ENCODE measurements around the gene OR6S1. TPM values are rescaled to one million over a fixed set of nuclear protein-coding genes. Genes with fewer than 3 reads are reported as not detected.
A peak's percentile ranks its signal among the peaks of the same experiment; 100 is the strongest.
"Not testable (repeated sequence)": the region's sequence is repeated elsewhere in the genome, so short reads cannot be mapped to it uniquely, and the experiment has no call there.

The OR6S1 gene
- total RNA-seq, 1 donor from 2014 or later, result not detected

DNA sequence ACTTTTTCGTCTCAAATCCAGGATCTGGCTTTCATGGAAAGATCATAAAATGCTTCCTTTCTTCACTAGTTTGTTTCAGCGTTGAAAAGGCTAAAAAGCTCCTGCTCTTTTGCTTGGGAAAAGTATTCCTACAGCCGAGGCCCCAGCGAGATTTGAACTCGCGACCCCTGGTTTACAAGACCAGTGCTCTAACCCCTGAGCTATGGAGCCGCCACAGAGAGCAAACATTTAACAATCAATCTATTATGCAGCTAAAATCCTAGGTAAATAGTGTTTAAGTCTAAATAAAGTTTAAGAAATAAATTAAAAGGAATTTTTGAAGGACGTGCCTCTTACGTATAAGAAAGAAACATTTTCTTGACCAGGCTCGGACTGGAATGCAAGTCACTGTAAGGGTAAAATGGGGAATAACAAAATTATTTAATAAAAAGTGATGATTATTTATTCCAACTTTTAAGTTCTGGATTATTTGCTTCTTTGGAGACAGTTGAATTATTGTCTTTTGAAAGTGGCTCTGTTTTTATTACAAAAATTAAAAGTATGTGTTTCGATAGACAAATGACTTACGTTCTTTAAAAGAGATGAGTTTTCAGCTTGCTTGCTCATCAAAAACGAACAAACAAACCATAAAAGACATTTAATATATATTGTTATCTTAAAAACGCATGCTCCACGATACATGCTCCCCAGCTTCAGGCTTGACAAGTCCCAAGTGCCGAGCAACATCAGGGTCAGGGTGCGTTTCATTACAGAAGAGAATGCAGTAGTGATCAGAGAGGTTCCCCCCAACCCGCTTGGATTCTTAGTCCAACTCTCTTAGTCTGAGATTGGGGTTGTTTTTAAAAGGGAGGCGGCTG, 10.2 kb downstream of the OR6S1 start:
- DNase-seq, result peak; percentile 82
- intact Hi-C loops (cut with micrococcal nuclease), result loop anchor here (5.0 kb wide), 1 partner anchor 341 kb away; no protein-coding TSS in a partner anchor
- H3K36me3 Mint-ChIP-seq (ENCODE audit: low read depth), result peaks cover 4% of the 10 kb centered on the region
- H3K4me1 Mint-ChIP-seq, result peaks cover 49% of the 10 kb centered on the region
- H3K27ac Mint-ChIP-seq, result peak overlapping the region; percentile 81
- peak overlapping the region; percentile 88 for H3K4me3 Mint-ChIP-seq
- H3K9me3 Mint-ChIP-seq, result peaks cover 7% of the 10 kb centered on the region
- peaks cover 82% of the 10 kb centered on the region for H3K27me3 Mint-ChIP-seq

DNA sequence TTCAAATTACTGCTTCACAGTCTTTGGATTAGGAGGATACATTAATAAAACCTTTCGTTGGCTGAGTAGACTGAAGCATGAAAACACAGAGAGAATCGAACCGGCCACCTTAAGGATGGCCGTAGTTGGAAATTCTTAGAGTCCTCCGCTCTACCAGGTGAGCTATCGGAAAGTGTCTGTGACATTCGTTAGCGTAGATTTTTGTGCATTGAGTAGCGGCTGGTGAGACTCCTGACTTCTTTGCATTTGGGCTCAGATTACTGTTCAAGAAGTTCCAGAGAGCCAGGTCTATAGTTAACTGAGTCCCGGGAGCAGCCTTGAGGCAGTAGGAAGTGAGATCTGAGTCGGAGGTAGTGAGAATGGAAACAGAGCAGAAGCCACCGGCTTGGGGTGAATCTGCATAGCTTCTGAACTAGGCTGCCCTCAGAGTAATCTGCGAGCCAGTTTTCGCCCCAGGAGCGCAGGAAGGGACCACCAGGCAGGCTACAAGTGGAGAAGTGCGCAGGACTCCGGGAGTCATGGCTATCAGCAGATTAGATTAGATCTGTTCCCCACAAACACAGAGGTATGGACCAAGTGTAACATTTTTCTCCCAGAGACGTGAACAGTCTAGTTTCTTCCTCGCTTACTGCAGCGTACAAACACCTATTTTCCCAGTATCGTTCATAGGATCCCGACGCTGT, 11.0 kb downstream of the OR6S1 start:
- peaks cover 4% of the 10 kb centered on the region for H3K36me3 Mint-ChIP-seq (ENCODE audit: low read depth)
- DNase-seq, result peak; percentile 76
- peaks cover 53% of the 10 kb centered on the region for H3K4me1 Mint-ChIP-seq
- H3K9me3 Mint-ChIP-seq, result peaks cover 7% of the 10 kb centered on the region
- intact Hi-C loops (cut with micrococcal nuclease), result loop anchor here (5.0 kb wide), 1 partner anchor 342 kb away; no protein-coding TSS in a partner anchor
- peak overlapping the region; percentile 87 for H3K4me3 Mint-ChIP-seq
- H3K27me3 Mint-ChIP-seq, result peaks cover 82% of the 10 kb centered on the region
- H3K27ac Mint-ChIP-seq, result peak overlapping the region; percentile 81

DNA sequence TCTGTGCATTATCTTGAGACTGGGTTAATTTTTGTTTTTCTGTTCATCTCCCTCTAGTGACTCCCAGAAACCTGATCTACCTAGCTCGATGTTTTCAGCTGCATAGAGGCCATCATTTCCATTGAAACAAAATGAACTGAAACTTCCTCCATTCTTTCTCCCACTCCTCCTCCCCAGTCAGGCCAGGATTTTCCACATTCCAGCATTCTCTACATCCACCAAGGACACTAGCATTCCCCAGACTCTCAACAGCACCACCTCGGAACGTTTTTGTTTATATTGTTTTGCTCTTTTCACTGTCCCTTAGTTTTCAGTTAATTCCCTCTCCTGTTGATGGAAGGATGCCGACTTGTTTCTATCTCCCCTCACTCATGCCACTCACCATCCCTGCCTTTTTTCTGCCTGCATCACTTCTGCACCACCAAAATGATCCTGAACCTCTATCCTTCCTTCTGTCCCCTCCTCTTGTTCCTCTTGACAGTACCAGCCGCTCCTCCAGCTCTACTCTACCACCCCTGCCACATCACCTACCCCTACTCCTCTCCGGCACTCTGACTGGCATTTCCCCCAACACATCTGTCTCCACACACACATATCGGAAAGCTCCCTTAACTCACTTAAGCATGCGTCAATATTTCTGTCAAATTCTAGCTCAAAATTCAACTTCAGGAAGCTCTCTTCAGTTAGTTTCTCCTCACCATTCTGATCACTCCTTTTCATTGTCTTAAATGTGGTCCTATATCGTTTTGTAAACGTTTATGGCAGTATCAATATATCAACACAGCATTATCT, 13.2 kb downstream of the OR6S1 start:
- Mint-ChIP-seq H3K36me3 (ENCODE audit: low read depth) (peaks cover 4% of the 10 kb centered on the region), H3K27ac (no peak overlapping the region), H3K27me3 (peaks cover 78% of the 10 kb centered on the region), H3K4me3 (peak overlapping the region; percentile 15), H3K9me3 (peaks cover 4% of the 10 kb centered on the region), H3K4me1 (peaks cover 66% of the 10 kb centered on the region)
- no peak for DNase-seq
- intact Hi-C loops (cut with micrococcal nuclease), result no loop called here

DNA sequence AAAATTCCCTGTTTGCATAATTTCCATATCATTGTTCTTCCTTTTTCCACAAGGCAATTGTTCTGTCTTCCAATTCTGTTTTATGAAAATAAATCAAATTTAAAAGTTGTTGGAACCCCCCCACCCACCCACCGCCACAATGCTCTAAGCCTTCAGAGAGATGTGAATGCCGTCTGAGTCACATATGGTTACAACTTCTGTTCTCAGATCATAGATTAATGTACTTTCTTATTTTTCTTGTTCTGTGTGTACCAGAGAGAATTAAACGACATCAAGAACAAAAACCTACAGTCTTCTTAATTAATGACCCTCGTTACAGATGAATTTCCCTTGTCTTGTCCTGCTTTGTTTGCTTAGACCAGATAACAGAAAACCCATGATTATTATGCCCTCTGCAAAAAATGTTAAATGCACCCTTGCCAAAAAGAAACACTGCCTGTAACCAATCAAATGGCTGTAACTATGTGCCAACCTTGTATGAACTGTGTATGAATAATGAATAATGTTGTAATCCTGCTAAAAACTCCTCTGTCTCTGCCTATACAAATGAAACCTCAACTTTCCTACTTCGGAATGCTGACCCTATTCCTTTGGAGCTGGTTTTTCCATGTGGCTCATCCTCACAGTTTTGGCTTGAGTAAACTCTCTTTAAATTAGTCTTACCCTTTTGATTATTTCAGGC, 14.0 kb downstream of the OR6S1 start:
- Mint-ChIP-seq H3K4me3 (peak overlapping the region; percentile 15), H3K27me3 (peaks cover 73% of the 10 kb centered on the region), H3K9me3 (peaks cover 4% of the 10 kb centered on the region), H3K36me3 (ENCODE audit: low read depth) (peaks cover 3% of the 10 kb centered on the region), H3K27ac (peak overlapping the region; percentile 21), H3K4me1 (peaks cover 65% of the 10 kb centered on the region)
- intact Hi-C loops (cut with micrococcal nuclease), result no loop called here
- DNase-seq, result no peak

DNA sequence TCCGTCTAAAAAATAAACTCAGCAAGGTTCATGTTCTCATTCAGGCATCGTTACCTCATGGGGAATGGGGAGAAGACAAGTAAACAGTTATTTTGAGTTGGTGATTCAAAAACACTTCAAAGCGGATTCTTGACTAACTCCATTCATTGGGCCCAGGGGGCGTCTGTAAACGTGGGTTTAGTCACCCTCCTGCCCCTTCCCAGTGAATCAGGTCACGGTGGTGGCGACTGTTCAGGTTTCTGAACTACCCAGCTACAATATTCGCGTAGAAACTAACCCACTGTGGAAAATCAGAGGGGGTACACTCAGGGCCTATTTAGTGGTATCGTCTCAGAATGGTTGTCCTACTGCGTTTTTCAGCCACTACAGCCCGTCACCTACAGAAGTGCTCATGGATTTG, 15.2 kb downstream of the OR6S1 start:
- peaks cover 4% of the 10 kb centered on the region for H3K9me3 Mint-ChIP-seq
- no peak overlapping the region for H3K27ac Mint-ChIP-seq
- H3K4me1 Mint-ChIP-seq, result peaks cover 58% of the 10 kb centered on the region
- H3K27me3 Mint-ChIP-seq, result peaks cover 70% of the 10 kb centered on the region
- intact Hi-C loops (cut with micrococcal nuclease), result no loop called here
- H3K4me3 Mint-ChIP-seq, result no peak overlapping the region
- peaks cover 3% of the 10 kb centered on the region for H3K36me3 Mint-ChIP-seq (ENCODE audit: low read depth)
- no peak for DNase-seq

DNA sequence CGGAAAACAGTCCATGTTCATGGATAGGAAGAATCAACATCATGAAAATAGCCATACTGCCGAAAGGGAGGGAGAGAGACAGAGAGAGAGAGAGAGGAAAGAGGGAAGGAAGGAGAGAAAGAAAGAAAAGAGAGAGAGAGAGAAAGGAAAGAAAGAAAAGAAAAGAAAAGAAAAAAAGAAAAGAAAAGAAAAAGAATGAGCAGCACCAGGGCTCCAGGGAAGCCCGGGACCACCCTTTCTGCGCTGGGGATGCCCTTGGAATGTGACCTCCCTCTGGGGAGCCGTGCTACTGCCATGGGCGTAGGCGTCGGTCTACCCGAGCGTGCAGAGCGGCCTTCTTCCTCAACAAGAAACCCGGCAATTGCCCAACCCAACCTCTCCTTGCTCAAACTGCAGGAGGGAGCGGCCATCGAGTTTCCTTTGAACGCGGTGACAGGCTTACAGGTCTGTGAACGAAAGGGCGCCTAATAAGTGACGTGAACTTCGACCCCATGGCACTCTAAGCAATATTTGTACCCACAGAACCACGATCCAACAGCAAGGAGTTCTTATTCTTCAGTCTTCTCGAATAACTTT, 16.9 kb downstream of the OR6S1 start:
- intact Hi-C loops (cut with micrococcal nuclease), result loop anchor here (1.0 kb wide), 2 partner anchors 9 to 11 kb away; no protein-coding TSS in a partner anchor
- H3K9me3 Mint-ChIP-seq, result peaks cover 4% of the 10 kb centered on the region
- peaks cover 48% of the 10 kb centered on the region for H3K4me1 Mint-ChIP-seq

DNA sequence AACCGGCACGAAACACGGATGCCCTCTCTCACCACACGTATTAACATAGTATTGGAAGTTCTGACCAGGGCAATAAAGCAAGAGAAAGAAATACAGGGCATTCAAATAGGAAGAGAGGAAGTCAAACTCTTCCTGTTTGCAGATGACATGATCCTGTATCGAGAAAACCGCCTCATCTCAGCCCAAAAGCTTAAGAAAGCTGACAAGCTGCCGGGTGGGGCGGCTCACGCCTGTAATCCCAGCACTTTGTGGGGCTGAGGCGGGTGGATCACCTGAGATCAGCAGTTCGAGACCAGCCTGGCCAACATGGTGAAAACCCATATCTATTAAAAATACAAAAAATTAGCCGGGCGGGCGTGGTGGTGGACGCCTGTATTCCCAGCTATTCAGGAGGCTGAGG, 17.7 kb downstream of the OR6S1 start:
- H3K4me3 Mint-ChIP-seq, result peak overlapping the region; percentile 80
- intact Hi-C loops (cut with micrococcal nuclease), result no loop called here
- peaks cover 52% of the 10 kb centered on the region for H3K27me3 Mint-ChIP-seq
- H3K36me3 Mint-ChIP-seq (ENCODE audit: low read depth), result peaks cover 3% of the 10 kb centered on the region
- peaks cover 48% of the 10 kb centered on the region for H3K4me1 Mint-ChIP-seq
- no peak overlapping the region for H3K27ac Mint-ChIP-seq
- no peak for DNase-seq
- peaks cover 4% of the 10 kb centered on the region for H3K9me3 Mint-ChIP-seq

More for the DNA sequence above, 16.9 kb downstream of the OR6S1 start:
- peak; percentile 81 for DNase-seq
- H3K4me3 Mint-ChIP-seq, result peak overlapping the region; percentile 80
- peak overlapping the region; percentile 83 for H3K27ac Mint-ChIP-seq
- peaks cover 56% of the 10 kb centered on the region for H3K27me3 Mint-ChIP-seq
- H3K36me3 Mint-ChIP-seq (ENCODE audit: low read depth), result peaks cover 3% of the 10 kb centered on the region

DNA sequence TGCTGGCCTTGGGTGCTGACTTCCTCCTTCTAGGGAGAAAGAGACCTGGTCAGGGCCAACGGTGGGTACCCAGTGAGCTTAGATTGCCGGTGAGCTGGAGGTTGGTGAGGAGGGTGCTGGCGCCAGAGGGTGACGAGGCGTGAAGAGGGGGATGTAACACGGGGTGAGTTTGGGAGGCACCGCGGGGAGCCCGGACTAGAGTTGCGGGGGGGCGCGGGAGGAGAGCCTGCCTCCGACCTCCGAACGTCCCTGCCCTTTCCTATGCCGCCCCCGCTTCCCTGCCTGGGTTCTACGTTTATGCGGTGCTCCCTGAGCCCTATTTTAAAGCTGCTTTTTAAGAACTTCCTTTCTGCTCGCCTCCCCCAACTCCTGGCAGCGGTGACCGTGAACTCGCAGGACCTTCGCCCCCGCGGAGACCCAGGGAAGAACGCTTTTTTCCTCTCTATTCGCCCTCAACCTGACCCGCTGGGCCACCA, 18.6 kb downstream of the OR6S1 start:
- peaks cover 49% of the 10 kb centered on the region for H3K4me1 Mint-ChIP-seq
- H3K27me3 Mint-ChIP-seq, result peaks cover 42% of the 10 kb centered on the region
- peak overlapping the region; percentile 62 for H3K4me3 Mint-ChIP-seq
- intact Hi-C loops (cut with micrococcal nuclease), result no loop called here
- no peak overlapping the region for H3K27ac Mint-ChIP-seq
- H3K36me3 Mint-ChIP-seq (ENCODE audit: low read depth), result peaks cover 3% of the 10 kb centered on the region
- no peak for DNase-seq
- peaks cover 4% of the 10 kb centered on the region for H3K9me3 Mint-ChIP-seq

DNA sequence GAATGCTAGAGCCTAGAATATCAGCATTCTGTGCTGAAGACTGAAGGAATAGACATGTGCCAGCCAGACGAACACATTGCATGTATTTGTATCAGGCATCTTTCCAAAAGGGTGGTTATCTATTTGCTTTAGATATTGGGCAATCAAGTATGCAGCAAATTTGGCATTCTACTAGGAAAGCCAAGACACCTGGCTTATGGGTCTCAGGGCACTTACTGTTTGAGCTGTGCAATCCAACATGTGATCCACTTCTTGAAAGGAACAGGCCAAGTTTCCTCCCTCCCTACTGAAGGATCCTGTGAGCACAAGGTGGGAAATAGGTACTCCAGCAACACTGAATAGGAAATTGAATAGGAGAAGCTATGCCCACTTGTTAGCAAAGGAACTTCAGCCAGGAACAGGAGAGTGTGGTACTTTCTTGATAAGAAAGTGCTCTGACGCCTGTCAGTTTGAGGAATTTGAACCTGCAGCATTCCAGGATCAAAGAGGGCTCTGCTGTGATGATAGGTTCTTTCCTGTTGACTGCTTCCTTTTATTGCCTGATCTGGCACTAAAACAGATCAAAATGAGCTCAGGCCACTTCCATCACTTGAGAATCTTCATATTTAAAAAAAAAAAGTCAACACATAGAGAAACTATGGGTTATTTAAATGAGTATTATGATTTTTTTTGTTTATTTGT, 20.6 kb downstream of the OR6S1 start:
- peaks cover 24% of the 10 kb centered on the region for H3K27me3 Mint-ChIP-seq
- H3K4me3 Mint-ChIP-seq, result no peak overlapping the region
- no peak for DNase-seq
- peaks cover 4% of the 10 kb centered on the region for H3K9me3 Mint-ChIP-seq
- peaks cover 3% of the 10 kb centered on the region for H3K36me3 Mint-ChIP-seq (ENCODE audit: low read depth)
- H3K27ac Mint-ChIP-seq, result no peak overlapping the region
- intact Hi-C loops (cut with micrococcal nuclease), result no loop called here
- peaks cover 43% of the 10 kb centered on the region for H3K4me1 Mint-ChIP-seq

DNA sequence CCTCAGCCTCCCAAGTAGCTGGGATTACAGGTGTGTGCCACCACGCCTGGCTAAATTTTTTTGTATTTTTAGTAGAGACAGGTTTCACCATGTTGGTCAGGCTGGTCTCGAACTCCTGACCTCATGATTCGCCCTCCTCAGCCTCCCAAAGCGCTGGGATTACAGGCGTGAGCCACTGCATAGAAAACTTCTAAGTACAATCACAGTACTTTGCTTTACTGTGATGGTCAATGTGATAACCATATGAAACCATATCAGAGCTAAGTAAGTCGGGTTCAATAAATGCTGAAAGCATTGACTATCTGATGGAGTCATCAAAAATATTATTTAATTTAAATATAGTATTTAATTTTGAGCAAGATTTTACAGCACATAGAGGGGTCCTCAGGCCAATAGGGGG, 21.8 kb downstream of the OR6S1 start:
- H3K36me3 Mint-ChIP-seq (ENCODE audit: low read depth); H3K4me3 Mint-ChIP-seq; DNase-seq; H3K27ac Mint-ChIP-seq; H3K9me3 Mint-ChIP-seq; intact Hi-C loops (cut with micrococcal nuclease): not testable (repeated sequence)
- peaks cover 33% of the 10 kb centered on the region for H3K4me1 Mint-ChIP-seq
- H3K27me3 Mint-ChIP-seq, result peaks cover 12% of the 10 kb centered on the region

DNA sequence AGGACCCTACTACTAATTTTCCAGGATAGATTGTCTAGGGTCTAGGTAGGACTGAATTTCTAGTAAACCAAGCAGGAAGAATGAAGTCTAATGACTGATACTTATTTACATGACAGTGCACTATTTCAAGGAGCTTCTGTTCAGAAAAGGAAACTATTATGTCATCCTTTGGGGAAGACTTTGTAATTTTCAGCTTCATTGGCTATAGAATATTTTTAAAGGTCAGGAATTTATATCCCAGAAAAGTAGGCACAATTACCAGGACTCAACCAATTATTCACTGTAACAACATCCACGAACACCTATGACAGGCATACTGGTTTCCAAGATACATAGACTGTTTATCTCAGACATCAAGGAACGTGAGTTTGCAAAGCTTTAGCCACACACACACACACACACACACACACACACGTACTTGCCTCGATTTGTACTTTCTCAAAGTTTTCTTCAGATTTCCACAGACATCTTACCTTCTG, 23.2 kb downstream of the OR6S1 start:
- H3K4me1 Mint-ChIP-seq, result peaks cover 25% of the 10 kb centered on the region
- no peaks in the 10 kb centered on the region for H3K9me3 Mint-ChIP-seq
- H3K27ac Mint-ChIP-seq, result no peak overlapping the region
- DNase-seq, result no peak
- intact Hi-C loops (cut with micrococcal nuclease), result no loop called here
- peaks cover 5% of the 10 kb centered on the region for H3K27me3 Mint-ChIP-seq
- no peaks in the 10 kb centered on the region for H3K36me3 Mint-ChIP-seq (ENCODE audit: low read depth)
- H3K4me3 Mint-ChIP-seq, result no peak overlapping the region

Measured in activated CD4-positive, alpha-beta T cell treated with anti-CD3 and anti-CD28 coated beads, Interleukin-2, amount 10 ng/mL, durations not matched to agents 24 days and 14 days (primary cell).